AG09309 (cell line): ENCODE measurements around the gene ATRNL1.
"Not testable (repeated sequence)": the region's sequence is repeated elsewhere in the genome, so short reads cannot be mapped to it uniquely, and the experiment has no call there.

ENCODE experiments used
- DNase-seq: peaks from one replicate; pipeline ENCODE4 v3.0.0-alpha.2; 2010; ENCODE audit warnings: low read depth
- H3K4me3 ChIP-seq: 2 replicates; pipeline ENCODE4 v1.5.1; 2011; ENCODE audit warnings: mild to moderate bottlenecking, low read depth, low read length, moderate library complexity; ENCODE audit not compliant: control insufficient read depth
- CTCF ChIP-seq: IDR thresholded peaks from 2 replicates; pipeline ENCODE4 v1.5.1; 2011; ENCODE audit warnings: mild to moderate bottlenecking, low read depth, low read length, inconsistent platforms; ENCODE audit not compliant: insufficient read depth, control insufficient read depth; ENCODE audit errors: missing control alignments

The ATRNL1 gene

DNA sequence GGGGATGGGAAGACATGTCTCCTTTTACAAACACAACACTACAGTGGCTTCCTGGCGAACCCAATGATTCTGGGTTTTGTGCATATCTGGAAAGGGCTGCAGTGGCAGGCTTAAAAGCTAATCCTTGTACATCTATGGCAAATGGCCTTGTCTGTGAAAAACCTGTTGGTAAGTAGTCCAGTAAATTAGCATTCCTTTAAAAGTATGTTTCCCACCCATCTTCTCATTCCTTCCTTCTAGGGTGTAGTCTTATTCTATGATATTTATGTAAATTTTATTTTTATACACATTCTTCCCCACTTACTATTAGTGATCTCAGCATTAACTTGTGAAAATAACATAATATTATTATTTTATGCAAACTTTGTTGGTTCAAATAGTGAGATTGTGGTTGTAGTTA lies 206.9 kb downstream of the ATRNL1 start:
- no peak for TF ChIP-seq CTCF
- DNase-seq = no peak

GRCh38 chr10:115319669-115320068 lies 226.5 kb downstream of the ATRNL1 start:
- DNase-seq, H3K4me3 ChIP-seq: not testable (repeated sequence)

More for the DNA sequence above, 206.9 kb downstream of the ATRNL1 start:
- H3K4me3 ChIP-seq = no peak overlapping the region

GRCh38 chr10:115321360-115321759 lies 228.2 kb downstream of the ATRNL1 start:
- DNase-seq = no peak
- no peak for TF ChIP-seq CTCF

GRCh38 chr10:115328331-115328730 lies 235.2 kb downstream of the ATRNL1 start:
- no peak for DNase-seq
- TF ChIP-seq CTCF = no peak
- no peak overlapping the region for H3K4me3 ChIP-seq

More at GRCh38 chr10:115321360-115321759, 228.2 kb downstream of the ATRNL1 start:
- no peak overlapping the region for H3K4me3 ChIP-seq

DNA sequence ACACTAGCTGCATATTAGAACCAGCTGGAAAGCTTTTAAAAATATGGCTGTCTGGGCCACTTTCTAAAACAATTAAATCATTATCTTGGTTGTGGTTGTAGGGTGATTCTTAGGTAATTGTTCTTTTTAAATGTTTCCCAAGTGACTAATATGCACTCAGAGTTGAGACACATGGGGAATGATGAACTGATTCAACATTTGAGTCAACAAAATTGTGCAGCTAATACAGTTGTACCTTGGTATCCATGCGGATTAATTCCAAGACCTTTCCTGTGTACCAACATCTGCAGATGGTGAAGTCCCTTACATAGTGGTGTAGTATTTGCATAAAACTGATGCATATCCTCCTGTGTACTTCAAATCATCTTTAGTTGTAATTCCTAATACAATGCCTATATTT lies 242.2 kb downstream of the ATRNL1 start:
- DNase-seq = no peak
- no peak for TF ChIP-seq CTCF
- no peak overlapping the region for H3K4me3 ChIP-seq

DNA sequence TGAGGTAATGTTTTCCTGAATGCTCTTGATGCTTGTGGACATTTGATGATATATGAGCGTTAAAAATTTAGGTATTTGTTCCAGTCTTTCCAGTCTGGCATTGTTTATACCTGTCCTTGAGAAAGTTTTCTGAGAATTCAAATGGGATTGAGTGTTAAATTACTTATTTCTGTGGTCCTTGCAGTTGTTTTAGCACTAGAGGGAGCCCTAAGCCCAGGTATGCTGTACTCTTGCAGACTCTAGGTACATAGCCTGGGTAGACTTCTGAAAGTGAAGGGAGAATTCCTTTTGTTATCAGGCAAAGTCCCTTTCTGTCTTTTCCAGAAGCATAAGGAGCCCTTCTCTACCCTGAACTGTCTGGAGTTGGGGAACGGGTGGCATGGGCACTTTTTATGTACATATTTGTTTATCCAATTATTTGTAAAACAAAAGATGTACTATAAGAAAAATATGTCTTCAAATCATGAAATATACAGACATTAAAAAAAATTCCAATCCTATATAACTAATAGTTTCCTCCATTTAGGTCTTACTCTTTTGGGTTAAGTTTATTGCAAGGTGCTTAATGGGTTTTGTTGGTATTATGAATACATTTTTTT lies 262.1 kb downstream of the ATRNL1 start:
- peak; percentile 59 for TF ChIP-seq CTCF
- H3K4me3 ChIP-seq = no peak overlapping the region
- DNase-seq = peak; percentile 3

DNA sequence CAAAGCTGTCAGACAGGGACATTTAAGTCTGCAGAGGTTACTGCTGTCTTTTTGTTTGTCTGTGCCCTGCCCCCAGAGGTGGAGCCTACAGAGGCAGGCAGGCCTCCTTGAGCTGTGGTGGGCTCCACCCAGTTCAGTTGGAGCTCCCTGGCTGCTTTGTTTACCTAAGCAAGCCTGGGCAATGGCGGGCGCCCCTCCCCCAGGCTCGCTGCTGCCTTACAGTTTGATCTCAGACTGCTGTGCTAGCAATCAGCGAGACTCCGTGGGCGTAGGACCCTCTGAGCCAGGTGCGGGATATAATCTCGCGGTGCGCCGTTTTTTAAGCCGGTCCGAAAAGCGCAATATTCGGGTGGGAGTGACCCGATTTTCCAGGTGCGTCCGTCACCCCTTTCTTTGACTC lies 274.8 kb downstream of the ATRNL1 start:
- not testable (repeated sequence) for DNase-seq, H3K4me3 ChIP-seq

DNA sequence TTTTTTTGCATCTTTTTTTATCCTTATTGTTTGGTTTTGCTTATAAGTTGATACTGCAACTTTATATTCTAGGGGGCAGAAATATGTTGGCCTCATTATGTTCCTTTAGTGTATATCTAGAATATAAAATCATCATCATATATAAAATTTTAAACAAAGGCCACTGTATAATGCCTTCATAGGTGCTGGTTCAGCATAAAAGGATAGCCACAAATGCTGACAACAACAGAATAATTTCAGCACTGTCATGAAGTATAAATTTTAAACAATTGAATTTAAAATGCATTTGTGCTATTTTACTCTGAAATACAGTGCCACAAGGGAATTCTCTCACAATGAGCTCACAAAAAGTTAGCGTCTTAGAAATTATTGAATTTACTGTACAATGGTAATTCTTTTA lies 285.9 kb downstream of the ATRNL1 start:
- no peak overlapping the region for H3K4me3 ChIP-seq
- DNase-seq = no peak

More for the DNA sequence above, 285.9 kb downstream of the ATRNL1 start:
- TF ChIP-seq CTCF = no peak
